SKM-1 treated with dmso at 0.1 percent for 144 hours (cell line): Measurements from ENCODE around the gene CLEC14A.

Experiments used
- DNase-seq: peaks from one replicate; lab custom pipeline; 2025; ENCODE audit not compliant: unreplicated experiment; lab: John Stamatoyannopoulos, UW

CLEC14A gene

DNA sequence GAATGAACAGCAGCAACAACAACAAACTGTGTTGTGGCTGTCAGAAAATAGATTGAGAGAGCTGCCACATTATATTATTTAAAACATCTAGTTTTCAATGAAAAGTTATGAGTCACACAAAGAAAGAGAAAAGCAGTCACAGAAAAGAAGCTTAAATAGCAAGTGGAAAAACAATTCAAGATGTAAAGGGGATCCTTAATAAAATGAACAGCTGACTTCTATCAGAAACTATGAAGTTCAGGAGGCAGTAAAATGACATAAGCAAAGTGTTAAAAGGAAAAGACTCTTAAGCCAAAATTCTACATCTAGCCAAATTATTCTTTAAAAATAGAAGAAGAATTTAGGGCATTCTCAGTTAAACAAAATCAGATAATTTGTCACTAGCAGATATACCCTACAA, 5.6 kb downstream of the CLEC14A start:
- DNase-seq: no peak

DNA sequence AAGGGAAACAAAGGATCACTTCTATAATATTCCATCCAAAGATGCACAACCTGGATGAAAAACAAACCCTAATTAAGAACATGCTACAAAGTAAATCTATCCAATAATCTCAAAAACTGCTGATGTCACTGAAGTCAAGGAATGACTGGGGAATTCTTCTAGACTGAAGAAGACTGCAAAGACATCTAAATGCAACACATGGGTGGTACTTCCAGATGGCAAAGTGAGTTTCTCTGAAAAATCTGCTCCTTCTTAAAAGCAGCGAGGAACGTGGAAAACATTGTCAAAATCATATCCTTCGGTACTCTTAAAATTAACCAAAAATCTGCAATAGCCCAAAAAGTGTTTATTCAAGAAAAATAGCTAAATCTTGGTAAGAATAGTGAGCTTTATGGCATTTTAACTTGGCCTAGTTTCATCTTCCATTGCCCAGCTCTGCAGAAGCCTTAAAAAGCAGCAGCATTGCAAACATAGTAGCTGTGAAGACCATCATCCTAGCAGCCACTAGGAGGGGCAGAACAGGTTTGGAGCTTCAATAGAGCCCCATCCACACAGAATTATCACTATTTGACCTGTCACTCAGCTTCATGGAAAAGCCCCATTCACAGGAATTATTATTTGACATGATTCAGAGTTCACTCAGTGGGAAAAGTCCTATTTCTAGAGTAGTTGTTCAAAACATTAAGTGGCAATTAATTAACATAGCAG, 7.4 kb downstream of the CLEC14A start:
- DNase-seq: no peak

DNA sequence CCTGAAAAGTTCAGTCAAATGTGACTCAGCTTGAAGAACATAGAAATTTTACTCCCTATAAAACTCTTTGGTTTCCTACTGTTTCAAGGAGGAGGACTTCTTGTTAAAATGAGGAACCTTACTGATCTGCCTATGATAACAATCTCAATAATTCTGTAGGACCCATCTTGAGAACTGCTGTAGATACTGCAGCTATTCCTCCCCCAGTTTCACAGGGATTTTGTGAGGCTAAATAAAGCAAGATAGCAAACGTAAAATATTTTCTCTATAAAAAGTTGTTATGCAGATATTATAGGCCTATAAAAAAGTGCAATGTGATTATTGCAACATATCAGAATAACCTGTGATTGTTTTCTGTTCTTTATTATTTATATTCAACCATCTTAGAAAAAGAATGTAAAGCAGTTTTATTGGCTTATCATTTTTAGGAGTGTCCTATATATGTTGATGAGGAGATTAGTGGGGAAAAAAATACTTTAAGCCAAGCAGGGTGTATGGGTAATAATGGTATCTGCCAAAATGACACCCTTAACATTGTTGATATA, 12.1 kb downstream of the CLEC14A start:
- no peak for DNase-seq

DNA sequence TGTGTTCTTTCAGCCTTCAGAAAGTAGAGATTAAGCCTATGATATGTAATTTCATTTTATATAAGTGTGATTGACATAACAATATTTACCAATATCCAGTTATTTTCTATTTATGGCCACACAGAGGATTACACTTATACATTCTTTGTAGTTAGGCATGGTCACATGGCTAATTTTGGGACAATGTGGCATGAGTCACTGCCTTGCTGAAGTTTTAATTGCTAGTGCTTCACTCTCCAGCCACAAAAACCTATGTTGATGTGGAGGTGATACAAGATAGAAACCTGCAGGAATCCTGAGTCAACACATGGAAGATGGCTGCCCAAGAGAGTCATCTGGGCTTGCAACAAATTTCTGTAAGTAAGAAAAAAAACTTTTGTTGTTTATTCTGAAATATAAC, 17.0 kb downstream of the CLEC14A start:
- DNase-seq: no peak

DNA sequence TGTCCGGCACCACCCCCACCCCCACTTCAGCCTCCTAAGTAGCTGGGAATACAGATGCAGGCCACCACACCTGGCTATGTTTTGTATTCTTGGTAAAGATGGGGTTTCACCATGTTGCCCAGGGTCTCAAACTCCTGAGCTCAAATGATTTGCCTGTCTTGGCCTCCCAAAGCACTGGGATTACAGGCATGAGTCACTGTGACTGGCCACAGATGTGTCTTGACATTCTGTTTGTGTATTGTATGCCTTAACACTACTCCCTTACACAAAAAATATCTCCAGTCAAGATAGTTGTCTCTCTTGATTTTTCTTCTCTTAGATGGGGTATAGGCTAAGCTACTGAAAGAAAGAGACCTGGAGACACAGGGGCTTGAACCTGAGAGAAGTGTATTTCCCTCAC, 17.6 kb downstream of the CLEC14A start:
- no peak for DNase-seq

DNA sequence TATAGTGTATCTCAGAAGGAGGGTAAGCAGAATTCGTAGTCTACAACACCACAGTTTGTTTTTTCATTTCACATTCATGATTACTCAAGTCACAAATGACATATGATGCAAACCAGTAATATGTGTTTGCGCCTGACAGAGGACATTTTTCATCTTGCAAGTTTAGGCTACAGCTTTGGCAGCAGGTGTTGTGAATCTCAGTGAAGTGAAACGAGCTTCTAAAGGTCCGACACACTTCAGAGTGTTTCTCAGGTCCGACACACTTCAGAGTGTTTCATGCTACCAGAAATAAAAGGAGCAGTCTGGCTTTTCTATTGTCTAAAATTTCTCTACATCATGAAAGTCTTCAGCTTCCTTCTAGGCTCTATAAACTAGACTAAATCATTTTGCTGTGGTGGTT, 22.7 kb downstream of the CLEC14A start:
- no peak for DNase-seq

DNA sequence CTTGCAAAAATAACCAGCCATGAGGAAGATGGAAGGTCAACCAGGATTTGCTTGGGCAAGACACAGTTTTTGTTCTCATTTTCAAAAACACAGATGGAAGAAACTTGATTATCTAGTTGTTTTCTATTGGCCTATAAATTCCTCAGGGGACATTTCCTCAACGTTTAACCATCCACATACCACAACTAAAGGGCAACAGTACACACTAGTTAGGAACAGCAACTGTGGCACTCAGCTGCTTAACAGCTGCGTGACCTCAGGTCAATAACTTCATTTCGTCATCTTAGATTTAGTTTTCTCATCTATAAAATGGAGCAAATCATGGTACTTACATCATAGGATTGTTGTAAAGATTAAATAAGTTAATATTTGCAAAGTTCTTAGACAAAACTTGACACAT, 29.5 kb downstream of the CLEC14A start:
- DNase-seq: no peak

DNA sequence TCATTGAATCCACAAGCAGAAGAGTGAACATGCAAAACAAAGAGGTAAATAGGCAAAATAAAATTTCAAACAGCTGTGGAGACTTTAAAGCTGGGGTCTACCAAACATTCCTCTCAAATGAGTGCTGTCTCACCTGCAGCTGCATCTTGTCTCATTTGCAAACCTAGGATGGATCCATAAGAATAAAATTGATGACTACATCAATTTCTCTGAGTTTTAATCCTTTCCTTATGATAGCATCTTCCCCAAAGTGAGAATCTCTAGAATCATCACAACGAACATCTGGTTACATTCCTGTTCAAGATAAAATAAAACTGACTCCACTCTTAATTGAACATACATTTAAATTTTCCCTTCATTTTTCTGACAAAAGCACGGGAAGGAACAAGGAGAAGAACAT, 29.9 kb downstream of the CLEC14A start:
- DNase-seq: no peak

DNA sequence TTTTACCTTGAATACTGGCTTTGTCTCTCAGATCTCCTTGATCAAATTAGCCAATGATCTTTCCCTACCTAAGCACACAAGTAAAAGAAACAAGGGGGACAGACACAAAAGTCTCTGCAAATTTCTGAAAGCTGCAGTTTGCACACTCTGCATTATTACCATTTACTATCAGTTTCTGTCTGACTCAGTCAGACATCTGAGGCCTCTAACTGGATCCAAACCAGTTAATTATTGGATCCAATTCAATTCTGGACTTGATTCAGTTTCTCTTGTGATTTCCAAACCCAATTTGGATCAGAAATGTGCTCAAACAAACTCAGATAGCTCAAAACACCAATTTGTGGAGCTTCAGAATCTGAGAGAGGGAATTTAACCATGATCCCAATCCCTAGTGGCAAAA, 31.6 kb downstream of the CLEC14A start:
- DNase-seq: no peak

DNA sequence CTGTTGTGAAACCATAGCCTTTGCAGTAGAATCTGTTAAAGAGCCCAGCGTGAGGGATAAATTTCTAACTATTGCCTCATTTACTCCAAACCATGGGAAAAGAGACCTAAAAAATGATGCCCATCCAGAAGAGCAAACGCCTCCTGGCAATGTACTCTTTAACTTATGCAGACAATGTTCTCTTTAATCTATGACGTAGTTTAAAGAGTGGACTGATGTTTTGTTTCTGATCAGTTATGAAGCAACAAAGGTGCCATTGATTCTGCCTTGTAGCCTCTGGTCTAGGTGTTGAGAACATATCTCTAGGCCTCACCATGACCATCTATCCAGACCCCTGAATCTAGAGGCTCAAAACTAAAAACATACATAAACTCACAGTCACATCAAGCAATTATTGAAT, 34.8 kb downstream of the CLEC14A start:
- DNase-seq: no peak

DNA sequence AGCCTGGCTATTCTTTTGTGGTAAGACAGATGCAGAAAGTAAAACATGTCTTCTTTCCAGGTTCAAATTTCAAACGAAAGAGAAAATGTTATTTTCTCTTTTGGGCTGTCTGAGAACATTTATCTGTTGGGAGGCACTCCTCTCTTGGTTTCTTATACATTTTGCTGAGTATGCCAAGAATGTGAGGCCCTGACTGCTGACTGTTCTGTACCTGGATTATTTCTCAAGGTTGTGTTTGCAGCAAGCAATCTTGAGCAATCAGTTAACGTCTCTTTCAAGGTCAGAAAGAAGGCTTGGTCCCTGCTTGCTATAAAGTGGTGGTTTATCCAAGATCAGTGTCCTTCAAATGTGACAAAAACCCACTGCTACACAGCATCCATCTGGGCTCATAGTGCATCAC, 38.3 kb downstream of the CLEC14A start:
- no peak for DNase-seq

DNA sequence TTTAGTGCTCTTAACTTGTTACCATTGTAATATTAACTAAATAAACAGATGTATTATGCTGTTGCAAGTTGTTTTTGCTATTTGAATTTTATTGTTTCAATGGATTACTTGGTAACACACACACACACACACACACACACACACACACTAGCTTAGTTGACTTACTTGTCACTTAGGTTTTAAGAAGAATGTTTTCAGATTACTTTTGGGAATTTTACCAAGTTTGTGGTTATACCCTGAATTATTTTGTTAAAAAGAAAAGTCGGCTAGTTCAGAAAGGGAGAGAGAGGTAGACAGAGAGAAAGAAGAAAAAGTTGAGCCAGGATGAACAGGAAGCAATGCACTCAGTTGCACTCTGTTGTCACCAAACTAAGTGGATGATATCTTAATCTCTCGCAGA, 42.9 kb downstream of the CLEC14A start:
- DNase-seq: no peak

DNA sequence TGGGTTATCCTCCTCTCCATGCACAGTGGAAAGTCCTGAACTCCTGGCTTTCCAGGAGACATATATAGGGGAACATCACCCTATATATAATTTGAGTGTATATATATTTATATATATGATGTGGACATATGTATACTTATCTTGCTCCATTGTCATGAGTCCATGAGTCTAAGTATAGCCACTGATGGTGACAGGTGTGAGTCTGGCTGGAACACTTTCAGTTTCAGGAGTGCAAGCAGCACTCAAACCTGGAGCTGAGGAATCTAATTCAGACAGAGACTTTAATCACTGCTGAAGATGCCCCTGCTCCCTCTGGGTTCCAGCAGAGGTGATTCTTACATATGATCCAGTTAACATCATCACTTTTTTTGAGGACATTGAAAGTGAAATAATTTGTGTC, 43.8 kb downstream of the CLEC14A start:
- DNase-seq: no peak

DNA sequence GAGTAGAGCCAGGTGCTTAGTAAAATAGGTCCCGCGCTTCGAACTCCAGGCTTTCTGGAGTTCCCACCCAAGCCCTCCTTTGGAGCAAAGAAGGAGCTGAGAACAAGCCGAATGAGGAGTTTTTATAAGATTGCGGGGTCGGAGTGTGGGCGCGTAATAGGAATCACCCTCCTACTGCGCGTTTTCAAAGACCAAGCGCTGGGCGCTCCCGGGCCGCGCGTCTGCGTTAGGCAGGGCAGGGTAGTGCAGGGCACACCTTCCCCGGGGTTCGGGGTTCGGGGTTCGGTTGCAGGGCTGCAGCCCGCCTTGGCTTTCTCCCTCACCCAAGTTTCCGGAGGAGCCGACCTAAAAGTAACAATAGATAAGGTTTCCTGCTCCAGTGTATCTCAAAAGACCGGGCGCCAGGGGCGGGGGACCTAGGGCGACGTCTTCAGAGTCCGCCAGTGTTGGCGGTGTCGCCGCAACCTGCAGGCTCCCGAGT, 44.6 kb downstream of the CLEC14A start:
- no peak for DNase-seq

DNA sequence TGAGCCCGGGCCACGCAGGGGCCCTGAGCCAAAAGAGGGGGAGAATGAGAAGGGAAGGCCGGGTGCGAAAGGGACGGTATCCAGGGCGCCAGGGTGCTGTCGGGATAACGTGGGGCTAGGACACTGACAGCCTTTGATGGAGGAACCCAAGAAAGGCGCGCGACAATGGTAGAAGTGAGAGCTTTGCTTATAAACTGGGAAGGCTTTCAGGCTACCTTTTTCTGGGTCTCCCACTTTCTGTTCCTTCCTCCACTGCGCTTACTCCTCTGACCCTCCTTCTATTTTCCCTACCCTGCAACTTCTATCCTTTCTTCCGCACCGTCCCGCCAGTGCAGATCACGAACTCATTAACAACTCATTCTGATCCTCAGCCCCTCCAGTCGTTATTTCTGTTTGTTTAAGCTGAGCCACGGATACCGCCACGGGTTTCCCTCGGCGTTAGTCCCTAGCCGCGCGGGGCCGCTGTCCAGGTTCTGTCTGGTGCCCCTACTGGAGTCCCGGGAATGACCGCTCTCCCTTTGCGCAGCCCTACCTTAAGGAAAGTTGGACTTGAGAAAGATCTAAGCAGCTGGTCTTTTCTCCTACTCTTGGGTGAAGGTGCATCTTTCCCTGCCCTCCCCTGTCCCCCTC, 45.2 kb downstream of the CLEC14A start:
- no peak for DNase-seq

DNA sequence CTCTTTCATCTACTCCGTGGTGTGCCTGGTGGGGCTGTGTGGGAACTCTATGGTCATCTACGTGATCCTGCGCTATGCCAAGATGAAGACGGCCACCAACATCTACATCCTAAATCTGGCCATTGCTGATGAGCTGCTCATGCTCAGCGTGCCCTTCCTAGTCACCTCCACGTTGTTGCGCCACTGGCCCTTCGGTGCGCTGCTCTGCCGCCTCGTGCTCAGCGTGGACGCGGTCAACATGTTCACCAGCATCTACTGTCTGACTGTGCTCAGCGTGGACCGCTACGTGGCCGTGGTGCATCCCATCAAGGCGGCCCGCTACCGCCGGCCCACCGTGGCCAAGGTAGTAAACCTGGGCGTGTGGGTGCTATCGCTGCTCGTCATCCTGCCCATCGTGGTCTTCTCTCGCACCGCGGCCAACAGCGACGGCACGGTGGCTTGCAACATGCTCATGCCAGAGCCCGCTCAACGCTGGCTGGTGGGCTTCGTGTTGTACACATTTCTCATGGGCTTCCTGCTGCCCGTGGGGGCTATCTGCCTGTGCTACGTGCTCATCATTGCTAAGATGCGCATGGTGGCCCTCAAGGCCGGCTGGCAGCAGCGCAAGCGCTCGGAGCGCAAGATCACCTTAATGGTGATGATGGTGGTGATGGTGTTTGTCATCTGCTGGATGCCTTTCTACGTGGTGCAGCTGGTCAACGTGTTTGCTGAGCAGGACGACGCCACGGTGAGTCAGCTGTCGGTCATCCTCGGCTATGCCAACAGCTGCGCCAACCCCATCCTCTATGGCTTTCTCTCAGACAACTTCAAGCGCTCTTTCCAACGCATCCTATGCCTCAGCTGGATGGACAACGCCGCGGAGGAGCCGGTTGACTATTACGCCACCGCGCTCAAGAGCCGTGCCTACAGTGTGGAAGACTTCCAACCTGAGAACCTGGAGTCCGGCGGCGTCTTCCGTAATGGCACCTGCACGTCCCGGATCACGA, 46.0 kb downstream of the CLEC14A start:
- no peak for DNase-seq

DNA sequence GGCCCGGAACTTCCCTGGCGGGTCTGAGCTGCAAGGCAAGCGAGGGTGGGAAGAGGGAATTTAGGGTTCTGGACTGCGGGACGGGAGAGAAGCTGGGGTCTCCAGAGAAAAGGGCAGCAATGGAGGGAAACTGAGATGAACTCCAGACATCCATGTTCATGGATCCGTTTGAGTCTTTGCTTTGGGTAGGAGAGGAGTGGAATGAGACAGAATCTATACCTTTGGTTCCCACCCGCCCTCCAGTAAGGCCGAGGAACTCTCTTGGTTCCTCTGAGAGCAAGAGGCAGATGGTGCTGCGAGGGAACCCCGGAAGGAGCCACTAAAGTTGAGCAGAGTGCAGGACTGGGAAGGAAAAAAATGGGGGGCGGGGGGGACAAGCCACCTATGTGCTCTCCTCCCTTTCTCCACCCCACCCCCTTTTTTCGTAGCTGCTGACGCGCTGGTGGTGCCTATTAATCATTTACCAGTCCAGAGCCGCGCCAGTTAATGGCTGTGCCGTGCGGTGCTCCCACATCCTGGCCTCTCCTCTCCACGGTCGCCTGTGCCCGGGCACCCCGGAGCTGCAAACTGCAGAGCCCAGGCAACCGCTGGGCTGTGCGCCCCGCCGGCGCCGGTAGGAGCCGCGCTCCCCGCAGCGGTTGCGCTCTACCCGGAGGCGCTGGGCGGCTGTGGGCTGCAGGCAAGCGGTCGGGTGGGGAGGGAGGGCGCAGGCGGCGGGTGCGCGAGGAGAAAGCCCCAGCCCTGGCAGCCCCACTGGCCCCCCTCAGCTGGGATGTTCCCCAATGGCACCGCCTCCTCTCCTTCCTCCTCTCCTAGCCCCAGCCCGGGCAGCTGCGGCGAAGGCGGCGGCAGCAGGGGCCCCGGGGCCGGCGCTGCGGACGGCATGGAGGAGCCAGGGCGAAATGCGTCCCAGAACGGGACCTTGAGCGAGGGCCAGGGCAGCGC, 47.0 kb downstream of the CLEC14A start:
- DNase-seq: no peak

DNA sequence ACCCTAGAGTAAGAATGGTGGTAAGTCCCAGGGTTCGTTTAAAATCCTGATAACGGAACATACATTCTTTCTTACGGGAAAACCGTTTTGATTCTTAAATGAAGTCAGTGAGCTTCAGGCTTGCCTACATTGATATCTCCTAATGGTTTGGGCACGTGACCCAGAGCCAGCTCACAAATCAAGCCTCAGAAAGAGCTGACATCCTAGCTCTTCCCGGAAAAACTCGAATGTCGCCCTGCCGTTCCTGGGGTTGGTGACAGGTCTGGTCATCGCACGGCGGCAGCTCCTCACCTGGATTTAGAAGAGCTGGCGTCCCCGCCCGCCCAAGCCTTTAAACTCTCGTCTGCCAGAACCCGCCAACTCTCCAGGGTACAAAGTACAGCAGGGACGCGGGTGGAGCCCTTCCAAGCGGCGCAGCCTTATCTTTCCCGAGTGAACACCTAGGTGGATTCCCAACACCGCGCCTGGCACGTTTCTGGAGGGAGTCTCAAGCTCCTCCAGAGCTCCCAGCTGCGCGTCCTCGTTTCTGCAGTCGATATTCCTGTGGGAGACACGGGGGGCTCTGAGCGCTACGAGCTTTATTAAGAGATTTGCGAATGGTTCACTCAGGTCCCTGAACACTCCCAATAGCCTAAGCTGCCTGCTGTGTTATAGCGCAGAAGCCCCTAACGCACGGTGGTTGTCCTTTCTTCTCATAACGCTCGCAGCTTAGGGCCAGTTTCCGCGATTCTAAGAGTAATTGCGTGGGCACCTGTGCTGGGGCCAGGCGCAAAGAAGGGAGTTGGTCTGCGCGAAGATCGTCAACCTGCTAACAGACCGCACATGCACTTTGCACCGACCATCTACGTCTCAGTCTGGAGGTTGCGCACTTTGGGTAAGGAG, 47.9 kb downstream of the CLEC14A start, which contains the start of gene SSTR1:
Gene SSTR1 (plus strand): TSS at position 169 of the 882 bp plus-strand sequence. CDS start 1,486 bp downstream, outside the sequence.
- DNase-seq: no peak

DNA sequence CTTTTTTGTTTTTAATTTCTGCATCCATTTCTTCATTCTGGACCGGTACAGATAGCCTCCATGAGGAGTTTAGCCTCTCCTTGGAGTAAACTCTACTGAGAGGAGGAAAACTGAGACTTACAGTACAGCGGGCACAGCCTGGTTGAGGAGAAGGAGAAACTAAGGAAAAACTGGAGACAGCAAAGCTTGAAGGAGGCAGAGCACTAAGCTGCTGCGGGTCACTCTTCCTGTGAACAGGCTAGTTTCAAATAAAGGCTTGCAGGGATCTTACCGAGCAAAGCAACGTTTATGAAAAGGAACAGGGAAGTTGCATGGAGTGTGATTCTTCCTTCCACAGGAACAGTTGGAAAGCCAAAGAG, 48.5 kb downstream of the CLEC14A start:
- no peak for DNase-seq
